HFFc6 (cell line): ENCODE measurements around the gene MEN1. TPM values are rescaled to one million over a fixed set of nuclear protein-coding genes. Genes with fewer than 3 reads are reported as not detected.

Experiments
- DNase-seq: peaks from one replicate; pipeline ENCODE4 v3.0.0-alpha.2; 2018
- H3K27ac Mint-ChIP-seq: 2 replicates; pipeline ENCODE4 v1.8.0; 2020; ENCODE audit warnings: mild to moderate bottlenecking, mixed read lengths
- H3K27me3 Mint-ChIP-seq: 2 replicates; pipeline ENCODE4 v1.8.0; 2021; ENCODE audit warnings: mild to moderate bottlenecking, moderate library complexity, mixed read lengths; ENCODE audit not compliant: insufficient read depth
- H3K36me3 Mint-ChIP-seq: 2 replicates; pipeline ENCODE4 v1.8.0; 2021; ENCODE audit warnings: low read depth, mixed read lengths
- H3K4me1 Mint-ChIP-seq: 2 replicates; pipeline ENCODE4 v1.8.0; 2020; ENCODE audit warnings: low read depth, mixed read lengths
- H3K4me3 Mint-ChIP-seq: 2 replicates; pipeline ENCODE4 v1.8.0; 2020; ENCODE audit warnings: mild to moderate bottlenecking, moderate library complexity, mixed read lengths
- H3K9me3 Mint-ChIP-seq: 2 replicates; pipeline ENCODE4 v1.8.0; 2020; ENCODE audit warnings: mild to moderate bottlenecking, mixed read lengths
- total RNA-seq, 6 experiments: library from RNA; stranded (reverse); fragmentation: NEBNext Ultra II Directional; extraction: Animal tissue kit (Norgen Biotek cat#: 25700); gene quantifications; 2 replicates in 1 of 6; 3 replicates in 5 of 6; pipeline ENCODE4 v1.2.3, GENCODE V29; 2021
- TF ChIP-seq, protein P1 (sequence below): fragments of 200-600 bp; sonication (generic); IDR thresholded peaks from 2 replicates; pipeline ENCODE4 v1.5.0; 2021; ENCODE audit warnings: antibody characterized with exemption, mild to moderate bottlenecking

Gene MEN1
- total RNA-seq, 6 experiments from 2014 or later = 23.9 to 35.5 (median 26.9) TPM

DNA sequence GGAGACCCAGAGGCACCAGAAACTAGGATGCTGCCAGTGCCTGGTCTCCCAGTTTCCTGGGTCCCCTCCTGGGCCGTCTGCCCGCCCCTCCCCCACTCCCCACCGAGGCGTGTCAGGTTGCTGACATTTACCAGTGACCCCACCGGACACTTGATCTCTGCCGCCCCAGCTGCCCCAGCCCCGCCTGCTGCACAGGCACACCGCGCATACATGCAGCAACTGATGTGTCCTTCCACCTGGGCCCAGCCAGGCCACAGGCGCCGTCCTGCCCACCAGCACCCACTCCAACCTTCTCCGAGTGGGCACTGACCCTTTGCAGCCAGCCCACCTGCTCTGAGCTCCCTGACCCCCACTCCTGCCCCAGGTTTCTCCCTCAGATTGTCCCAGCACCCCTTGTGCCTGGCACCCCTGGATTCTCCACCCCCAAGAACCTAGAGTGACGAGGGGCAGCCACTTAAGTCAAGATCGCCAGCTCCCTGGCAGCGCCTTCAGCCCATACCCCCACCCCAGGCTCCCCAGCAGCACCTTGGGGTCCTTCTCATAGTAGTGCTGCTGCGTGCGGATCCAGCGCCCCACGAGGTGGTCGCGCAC is 51.1 kb downstream of the MEN1 start:
- DNase-seq = no peak
- Mint-ChIP-seq H3K27ac (no peak overlapping the region), H3K36me3 (peaks cover 20% of the 10 kb centered on the region), H3K9me3 (no peaks in the 10 kb centered on the region), H3K27me3 (peaks cover 8% of the 10 kb centered on the region), H3K4me3 (no peak overlapping the region), H3K4me1 (peaks cover 22% of the 10 kb centered on the region)
- TF ChIP-seq, protein P1, sequence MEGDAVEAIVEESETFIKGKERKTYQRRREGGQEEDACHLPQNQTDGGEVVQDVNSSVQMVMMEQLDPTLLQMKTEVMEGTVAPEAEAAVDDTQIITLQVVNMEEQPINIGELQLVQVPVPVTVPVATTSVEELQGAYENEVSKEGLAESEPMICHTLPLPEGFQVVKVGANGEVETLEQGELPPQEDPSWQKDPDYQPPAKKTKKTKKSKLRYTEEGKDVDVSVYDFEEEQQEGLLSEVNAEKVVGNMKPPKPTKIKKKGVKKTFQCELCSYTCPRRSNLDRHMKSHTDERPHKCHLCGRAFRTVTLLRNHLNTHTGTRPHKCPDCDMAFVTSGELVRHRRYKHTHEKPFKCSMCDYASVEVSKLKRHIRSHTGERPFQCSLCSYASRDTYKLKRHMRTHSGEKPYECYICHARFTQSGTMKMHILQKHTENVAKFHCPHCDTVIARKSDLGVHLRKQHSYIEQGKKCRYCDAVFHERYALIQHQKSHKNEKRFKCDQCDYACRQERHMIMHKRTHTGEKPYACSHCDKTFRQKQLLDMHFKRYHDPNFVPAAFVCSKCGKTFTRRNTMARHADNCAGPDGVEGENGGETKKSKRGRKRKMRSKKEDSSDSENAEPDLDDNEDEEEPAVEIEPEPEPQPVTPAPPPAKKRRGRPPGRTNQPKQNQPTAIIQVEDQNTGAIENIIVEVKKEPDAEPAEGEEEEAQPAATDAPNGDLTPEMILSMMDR = no peak

DNA sequence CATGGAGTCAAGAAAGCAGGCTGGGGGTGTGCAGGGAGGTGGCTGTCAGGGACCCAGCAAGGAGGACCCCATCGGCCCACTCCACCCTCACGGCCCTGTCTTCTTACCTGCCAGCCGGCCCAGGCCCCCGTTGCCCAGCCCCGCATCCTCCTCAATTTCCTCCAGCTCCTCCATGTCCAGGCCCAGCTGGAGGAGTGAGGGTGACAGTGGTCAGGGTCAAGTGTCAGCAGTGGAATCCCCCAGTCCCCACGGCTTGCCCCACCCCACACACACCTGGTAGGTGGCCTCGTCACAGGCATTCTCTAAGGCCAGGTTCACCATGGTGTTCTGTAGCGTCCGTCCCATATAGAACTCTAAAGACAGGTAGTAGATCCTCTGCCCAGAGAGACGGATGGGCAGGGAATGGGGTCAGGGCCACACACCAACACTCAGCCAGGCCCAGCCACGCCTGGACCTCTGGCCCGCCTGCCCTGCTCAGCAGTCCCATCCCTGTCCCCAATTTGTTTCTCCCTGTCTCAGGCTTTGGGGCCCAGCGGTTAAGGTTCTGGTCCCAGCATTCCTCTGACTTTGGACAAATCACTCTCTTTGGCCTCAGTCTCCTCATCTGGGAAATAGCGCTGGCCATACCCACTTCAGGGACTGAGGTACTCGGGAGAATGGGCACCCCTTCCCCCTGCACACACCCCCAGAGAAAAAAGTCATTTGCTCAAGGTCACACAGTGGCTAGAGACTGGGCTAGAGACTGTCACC is 51.8 kb downstream of the MEN1 start:
- Mint-ChIP-seq H3K4me1 (peaks cover 15% of the 10 kb centered on the region), H3K27ac (no peak overlapping the region), H3K36me3 (peaks cover 13% of the 10 kb centered on the region), H3K27me3 (peaks cover 8% of the 10 kb centered on the region), H3K9me3 (no peaks in the 10 kb centered on the region), H3K4me3 (no peak overlapping the region)
- TF ChIP-seq, protein P1 = no peak
- no peak for DNase-seq

GRCh38 chr11:64757549-64758329 is 52.6 kb downstream of the MEN1 start:
- TF ChIP-seq, protein P1 = no peak
- no peak overlapping the region for H3K27ac Mint-ChIP-seq
- DNase-seq = no peak
- H3K9me3 Mint-ChIP-seq = no peaks in the 10 kb centered on the region
- H3K27me3 Mint-ChIP-seq = peaks cover 8% of the 10 kb centered on the region
- peaks cover 7% of the 10 kb centered on the region for H3K36me3 Mint-ChIP-seq
- peaks cover 7% of the 10 kb centered on the region for H3K4me1 Mint-ChIP-seq
- H3K4me3 Mint-ChIP-seq = no peak overlapping the region

DNA sequence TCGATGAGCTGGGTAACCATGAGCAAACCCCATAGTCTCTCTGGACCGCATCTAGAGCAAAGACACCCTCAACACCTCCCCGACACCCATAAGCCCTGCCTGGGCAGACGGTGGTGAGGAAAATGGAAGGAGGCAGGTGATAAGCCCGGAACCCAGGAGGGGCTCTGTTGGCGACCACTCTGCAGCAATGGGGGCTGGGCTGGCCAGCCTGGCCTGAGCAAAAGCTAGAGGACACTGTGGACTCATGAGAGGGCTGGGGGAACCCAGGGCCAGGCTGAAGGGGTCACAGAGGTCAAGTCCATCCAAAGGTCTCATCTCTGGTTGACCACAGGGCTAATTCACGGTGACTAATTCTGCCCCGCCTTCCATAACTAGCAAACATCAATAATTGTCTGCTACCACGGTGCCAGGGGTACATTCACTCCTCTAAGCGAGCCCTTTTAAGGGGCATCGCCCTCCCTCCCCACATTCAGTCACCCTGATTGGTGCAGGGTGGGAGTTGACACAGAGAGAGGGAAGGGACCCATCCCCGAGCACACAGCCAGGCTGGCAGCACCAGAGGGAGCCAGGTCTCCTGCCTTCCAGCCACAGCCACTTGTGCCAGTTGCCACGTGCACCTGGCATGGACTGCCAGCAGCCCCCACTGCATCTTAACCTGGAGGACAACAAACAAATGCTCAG is 54.5 kb downstream of the MEN1 start:
- Mint-ChIP-seq H3K4me1 (no peaks in the 10 kb centered on the region; the same call in 1 of the 2 replicates), H3K27me3 (peaks cover 8% of the 10 kb centered on the region), H3K9me3 (no peaks in the 10 kb centered on the region), H3K36me3 (no peaks in the 10 kb centered on the region), H3K27ac (no peak overlapping the region), H3K4me3 (no peak overlapping the region)
- TF ChIP-seq, protein P1 = no peak
- DNase-seq = no peak

GRCh38 chr11:64754919-64755662 is 55.3 kb downstream of the MEN1 start:
- TF ChIP-seq, protein P1 = no peak
- Mint-ChIP-seq H3K36me3 (no peaks in the 10 kb centered on the region), H3K9me3 (no peaks in the 10 kb centered on the region), H3K27me3 (peaks cover 6% of the 10 kb centered on the region), H3K4me3 (no peak overlapping the region), H3K4me1 (no peaks in the 10 kb centered on the region; the same call in none of the 2 replicates), H3K27ac (no peak overlapping the region)
- no peak for DNase-seq
